Measurements from ENCODE around the gene RPA4.

- TF ChIP-seq, protein P1, sequence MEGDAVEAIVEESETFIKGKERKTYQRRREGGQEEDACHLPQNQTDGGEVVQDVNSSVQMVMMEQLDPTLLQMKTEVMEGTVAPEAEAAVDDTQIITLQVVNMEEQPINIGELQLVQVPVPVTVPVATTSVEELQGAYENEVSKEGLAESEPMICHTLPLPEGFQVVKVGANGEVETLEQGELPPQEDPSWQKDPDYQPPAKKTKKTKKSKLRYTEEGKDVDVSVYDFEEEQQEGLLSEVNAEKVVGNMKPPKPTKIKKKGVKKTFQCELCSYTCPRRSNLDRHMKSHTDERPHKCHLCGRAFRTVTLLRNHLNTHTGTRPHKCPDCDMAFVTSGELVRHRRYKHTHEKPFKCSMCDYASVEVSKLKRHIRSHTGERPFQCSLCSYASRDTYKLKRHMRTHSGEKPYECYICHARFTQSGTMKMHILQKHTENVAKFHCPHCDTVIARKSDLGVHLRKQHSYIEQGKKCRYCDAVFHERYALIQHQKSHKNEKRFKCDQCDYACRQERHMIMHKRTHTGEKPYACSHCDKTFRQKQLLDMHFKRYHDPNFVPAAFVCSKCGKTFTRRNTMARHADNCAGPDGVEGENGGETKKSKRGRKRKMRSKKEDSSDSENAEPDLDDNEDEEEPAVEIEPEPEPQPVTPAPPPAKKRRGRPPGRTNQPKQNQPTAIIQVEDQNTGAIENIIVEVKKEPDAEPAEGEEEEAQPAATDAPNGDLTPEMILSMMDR (conservative IDR thresholded peaks at IDR 0.05) = no peak
- no peak for TF ChIP-seq ZFX (IDR thresholded peaks at IDR 0.05)
Measured at GRCh38 chrX:96838537-96838936, 45.2 kb upstream of the RPA4 start.
